ENCODE data around the gene TMA7B.
"Not testable (repeated sequence)": the region's sequence is repeated elsewhere in the genome, so short reads cannot be mapped to it uniquely, and the experiment has no call there.

TMA7B gene

GRCh38 chr22:39985383-39986035 is 25.3 kb downstream of the TMA7B start:
- no peak for DNase-seq

GRCh38 chr22:39988386-39989114 is 28.4 kb downstream of the TMA7B start:
- DNase-seq = no peak

GRCh38 chr22:39989633-39990032 is 29.4 kb downstream of the TMA7B start:
- no peak for DNase-seq

- DNase-seq = no peak
Measured at GRCh38 chr22:39990686-39991085, 30.5 kb downstream of the TMA7B start.

- no peak for DNase-seq
Measured at GRCh38 chr22:39991159-39991860, 31.1 kb downstream of the TMA7B start.

GRCh38 chr22:39992088-39992826 is 32.1 kb downstream of the TMA7B start:
- DNase-seq = no peak

GRCh38 chr22:39992894-39993293 is 32.7 kb downstream of the TMA7B start:
- DNase-seq = not testable (repeated sequence)

GRCh38 chr22:39994041-39994565 is 33.9 kb downstream of the TMA7B start:
- peak; percentile 45 for DNase-seq

- peak; percentile 32 for DNase-seq
Measured at GRCh38 chr22:39994566-39995392, 34.6 kb downstream of the TMA7B start, which contains the start of gene FAM83F. Gene FAM83F (plus strand): TSS chr22:39994954. CDS start chr22:39995043, 89 bp downstream.

- no peak for DNase-seq
Measured at GRCh38 chr22:39995393-39996252, 35.4 kb downstream of the TMA7B start.

GRCh38 chr22:39996732-39997131 is 36.5 kb downstream of the TMA7B start:
- DNase-seq = no peak

- no peak for DNase-seq
Measured at GRCh38 chr22:39997421-39997820, 37.2 kb downstream of the TMA7B start.

GRCh38 chr22:39997939-39998726 is 37.9 kb downstream of the TMA7B start:
- DNase-seq = no peak

GRCh38 chr22:39999144-39999757 is 39.1 kb downstream of the TMA7B start:
- DNase-seq = no peak

GRCh38 chr22:40000171-40000570 is 40.0 kb downstream of the TMA7B start:
- DNase-seq = no peak

GRCh38 chr22:40001106-40001505 is 40.9 kb downstream of the TMA7B start:
- no peak for DNase-seq

GRCh38 chr22:40001800-40002577 is 41.8 kb downstream of the TMA7B start:
- DNase-seq = no peak

- DNase-seq = no peak
Measured at GRCh38 chr22:40002935-40003715, 42.9 kb downstream of the TMA7B start.
